HepG2 (cell line): Measurements from ENCODE around the gene FANCG. TPM values are rescaled to one million over a fixed set of nuclear protein-coding genes. Genes with fewer than 3 reads are reported as not detected.

Source experiments
- ARID2 ChIP-seq: sonication (generic); formaldehyde crosslinking; IDR thresholded peaks from 2 replicates; pipeline ENCODE4 v1.8.1; 2022; ENCODE audit warnings: mild to moderate bottlenecking, missing genetic modification reagents, borderline replicate concordance
- ARNTL ChIP-seq: sonication (generic); formaldehyde crosslinking; IDR thresholded peaks from 2 replicates; pipeline ENCODE4 v1.4.0; 2020; ENCODE audit warnings: mild to moderate bottlenecking, missing genetic modification reagents
- ELF1 ChIP-seq: sonication (generic); formaldehyde crosslinking; IDR thresholded peaks from 2 replicates; pipeline ENCODE4 v1.4.0; 2020; ENCODE audit warnings: missing genetic modification reagents
- FOXP1 ChIP-seq, 2 experiments: fragments of 450-650 bp in 1 of 2; IDR thresholded peaks; 2 replicates each; pipeline ENCODE4 v1.6.1; 2017 to 2018; ENCODE audit warnings: antibody characterized with exemption in 1 of 2
- HNF4A ChIP-seq: sonication (generic); formaldehyde crosslinking; IDR thresholded peaks from 2 replicates; pipeline ENCODE4 v1.4.0; 2020; ENCODE audit warnings: missing genetic modification reagents
- HNRNPK ChIP-seq: fragments of 200-400 bp; formaldehyde crosslinking; IDR thresholded peaks from 2 replicates; pipeline ENCODE4 v1.6.1; 2018; ENCODE audit warnings: low read length, low read depth, moderate library complexity, mild to moderate bottlenecking; ENCODE audit not compliant: poor library complexity, severe bottlenecking
- POGZ ChIP-seq: sonication (generic); formaldehyde crosslinking; IDR thresholded peaks from 2 replicates; pipeline ENCODE4 v1.4.0; 2020; ENCODE audit warnings: mild to moderate bottlenecking, missing genetic modification reagents
- RFX5 ChIP-seq: IDR thresholded peaks from 2 replicates; pipeline ENCODE4 v1.6.1; 2011; ENCODE audit warnings: low read depth, low read length, improper control_type of control experiment
- SIX4 ChIP-seq: sonication (generic); formaldehyde crosslinking; IDR thresholded peaks from 2 replicates; pipeline ENCODE4 v1.4.0; 2020; ENCODE audit warnings: missing genetic modification reagents
- SRSF1 ChIP-seq: fragments of 200-400 bp; formaldehyde crosslinking; optimal IDR thresholded peaks from 2 replicates; pipeline ENCODE3; 2017; ENCODE audit warnings: mild to moderate bottlenecking, low read depth, low read length, moderate library complexity
- SRY ChIP-seq: sonication (generic); formaldehyde crosslinking; IDR thresholded peaks from 2 replicates; pipeline ENCODE4 v1.8.0; 2022; ENCODE audit warnings: mild to moderate bottlenecking, missing genetic modification reagents
- ZFP82 ChIP-seq: sonication (generic); formaldehyde crosslinking; IDR thresholded peaks from 2 replicates; pipeline ENCODE4 v1.5.1; 2020; ENCODE audit warnings: mild to moderate bottlenecking, missing genetic modification reagents, borderline replicate concordance
- ZNF546 ChIP-seq: sonication (generic); formaldehyde crosslinking; conservative IDR thresholded peaks from 2 replicates; pipeline ENCODE4 v1.8.1; 2023; ENCODE audit warnings: mild to moderate bottlenecking, missing genetic modification reagents
- ZNF556 ChIP-seq: sonication (generic); formaldehyde crosslinking; IDR thresholded peaks from 2 replicates; pipeline ENCODE4 v1.4.0; 2020; ENCODE audit warnings: mild to moderate bottlenecking, missing genetic modification reagents, borderline replicate concordance
- ZNF558 ChIP-seq: sonication (generic); formaldehyde crosslinking; IDR thresholded peaks from 2 replicates; pipeline ENCODE4 v1.9.0; 2022; ENCODE audit warnings: mild to moderate bottlenecking, missing genetic modification reagents, borderline replicate concordance
- ZNF572 ChIP-seq: sonication (generic); formaldehyde crosslinking; IDR thresholded peaks from 2 replicates; pipeline ENCODE4 v1.5.1; 2020; ENCODE audit warnings: mild to moderate bottlenecking, missing genetic modification reagents
- ZNF616 ChIP-seq: sonication (generic); formaldehyde crosslinking; IDR thresholded peaks from 2 replicates; pipeline ENCODE4 v1.5.0; 2020; ENCODE audit warnings: low read depth, mild to moderate bottlenecking, missing genetic modification reagents
- ZNF672 ChIP-seq: sonication (generic); formaldehyde crosslinking; IDR thresholded peaks from 2 replicates; pipeline ENCODE4 v1.8.1; 2022; ENCODE audit warnings: missing genetic modification reagents
- ZNF773 ChIP-seq: sonication (generic); formaldehyde crosslinking; IDR thresholded peaks from 2 replicates; pipeline ENCODE4 v1.4.0; 2020; ENCODE audit warnings: missing genetic modification reagents, borderline replicate concordance
- polyA plus RNA-seq, 8 experiments: library from polyadenylated mRNA; depleted of rRNA in 3 of 8; stranded (reverse) in 7 of 8; unstranded in 1 of 8; fragments of >200 nt; fragmentation: Illumina TruSeq in 4 of 8; extraction: Trizol in 4 of 8; gene quantifications; 2 replicates each; pipeline versions ENCODE4 v1.2.1 to v1.2.3, GENCODE V29; 2011 to 2016; ENCODE audit warnings: low read depth in 4 of 8, missing spikeins in 1 of 8, mixed read lengths in 1 of 8; ENCODE audit not compliant: insufficient read depth in 1 of 8
- total RNA-seq, 5 experiments: library from RNA; depleted of rRNA; stranded (reverse); fragments of >200 nt; fragmentation: Illumina TruSeq; extraction: Trizol; gene quantifications; 2 replicates each; pipeline ENCODE4 v1.2.3, GENCODE V29; 2016; ENCODE audit warnings: low read depth in 1 of 5
- TF ChIP-seq, protein P1 (sequence below): sonication (generic); formaldehyde crosslinking; IDR thresholded peaks from 2 replicates; pipeline ENCODE4 v1.4.0; 2020; ENCODE audit warnings: low read depth, mild to moderate bottlenecking, missing genetic modification reagents
- TF ChIP-seq, protein P2 (sequence below): sonication (generic); formaldehyde crosslinking; IDR thresholded peaks from 2 replicates; pipeline ENCODE4 v1.8.0; 2022; ENCODE audit warnings: mild to moderate bottlenecking, missing genetic modification reagents
- TF ChIP-seq, protein P3 (sequence below): sonication (generic); formaldehyde crosslinking; IDR thresholded peaks from 2 replicates; pipeline ENCODE4 v1.5.0; 2020; ENCODE audit warnings: missing genetic modification reagents
- TF ChIP-seq, protein P4 (sequence below): sonication (generic); formaldehyde crosslinking; IDR thresholded peaks from 2 replicates; pipeline ENCODE4 v1.8.0; 2022; ENCODE audit warnings: missing genetic modification reagents, mild to moderate bottlenecking, inconsistent platforms, borderline replicate concordance
- TF ChIP-seq, protein P5 (sequence below): IDR thresholded peaks from 2 replicates; pipeline ENCODE4 v1.6.1; 2016; ENCODE audit warnings: mild to moderate bottlenecking, missing biosample characterization, missing genetic modification reagents
- TF ChIP-seq, protein P6 (sequence below): sonication (generic); formaldehyde crosslinking; IDR thresholded peaks from 2 replicates; pipeline ENCODE4 v1.5.0; 2020; ENCODE audit warnings: mild to moderate bottlenecking, low read depth, missing genetic modification reagents, borderline replicate concordance

Gene FANCG
- total and polyA plus RNA-seq, 2 of the 13 experiments (the other 11 are each of a cell fraction or from before 2014, with no cell fraction given): 14.4 to 45.1 TPM

DNA sequence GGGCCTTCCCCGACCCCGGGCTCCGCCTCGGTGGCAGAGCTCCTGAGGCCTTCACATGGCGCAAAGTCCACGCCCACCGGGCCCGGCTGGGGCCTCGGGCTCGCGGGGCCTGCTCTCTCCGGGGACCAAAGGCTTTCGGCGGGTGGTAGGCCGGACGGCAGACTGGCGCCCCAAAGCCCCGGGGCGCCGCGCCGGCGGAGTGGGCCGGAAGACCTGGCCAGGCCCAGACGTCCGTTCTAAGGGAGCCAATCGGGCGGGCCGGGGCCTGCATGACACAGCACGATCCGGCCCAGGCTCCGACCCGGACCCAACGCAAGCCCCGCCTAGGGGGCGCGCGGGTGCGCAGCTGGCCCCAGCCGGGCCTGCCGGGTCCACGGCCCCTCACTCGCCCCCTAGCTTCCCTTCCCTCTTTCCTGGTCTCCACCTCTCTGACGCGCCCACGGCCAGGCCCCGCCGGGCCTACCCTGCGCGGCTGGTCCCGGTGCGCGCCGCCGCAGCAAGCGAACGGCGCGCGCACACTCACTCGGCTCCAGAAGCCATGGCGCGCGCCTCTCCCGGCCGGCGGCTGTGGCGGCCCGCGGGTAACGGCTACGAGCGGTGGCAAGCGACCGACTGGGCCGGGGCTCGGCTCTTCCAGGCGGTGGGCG, 7.8 kb downstream of the FANCG start (continued):
- TF ChIP-seq ZFP82 (CRISPR knock-in tag): peak; percentile 92
- no peak for TF ChIP-seq FOXP1 (IDR thresholded peaks at IDR 0.05)
- TF ChIP-seq FOXP1 (CRISPR knock-in tag; IDR thresholded peaks at IDR 0.05): no peak
- TF ChIP-seq, protein P1, sequence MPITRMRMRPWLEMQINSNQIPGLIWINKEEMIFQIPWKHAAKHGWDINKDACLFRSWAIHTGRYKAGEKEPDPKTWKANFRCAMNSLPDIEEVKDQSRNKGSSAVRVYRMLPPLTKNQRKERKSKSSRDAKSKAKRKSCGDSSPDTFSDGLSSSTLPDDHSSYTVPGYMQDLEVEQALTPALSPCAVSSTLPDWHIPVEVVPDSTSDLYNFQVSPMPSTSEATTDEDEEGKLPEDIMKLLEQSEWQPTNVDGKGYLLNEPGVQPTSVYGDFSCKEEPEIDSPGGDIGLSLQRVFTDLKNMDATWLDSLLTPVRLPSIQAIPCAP (CRISPR knock-in tag): no peak
- TF ChIP-seq ZNF672 (CRISPR knock-in tag): no peak
- TF ChIP-seq, protein P2, sequence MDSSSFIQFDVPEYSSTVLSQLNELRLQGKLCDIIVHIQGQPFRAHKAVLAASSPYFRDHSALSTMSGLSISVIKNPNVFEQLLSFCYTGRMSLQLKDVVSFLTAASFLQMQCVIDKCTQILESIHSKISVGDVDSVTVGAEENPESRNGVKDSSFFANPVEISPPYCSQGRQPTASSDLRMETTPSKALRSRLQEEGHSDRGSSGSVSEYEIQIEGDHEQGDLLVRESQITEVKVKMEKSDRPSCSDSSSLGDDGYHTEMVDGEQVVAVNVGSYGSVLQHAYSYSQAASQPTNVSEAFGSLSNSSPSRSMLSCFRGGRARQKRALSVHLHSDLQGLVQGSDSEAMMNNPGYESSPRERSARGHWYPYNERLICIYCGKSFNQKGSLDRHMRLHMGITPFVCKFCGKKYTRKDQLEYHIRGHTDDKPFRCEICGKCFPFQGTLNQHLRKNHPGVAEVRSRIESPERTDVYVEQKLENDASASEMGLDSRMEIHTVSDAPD (CRISPR knock-in tag): no peak; the same call in 1 of the 2 replicates
- no peak; the same call in 1 of the 2 replicates for TF ChIP-seq ZNF558
- TF ChIP-seq ELF1 (CRISPR knock-in tag): peak; percentile 27; the same call in 1 of the 2 replicates
- TF ChIP-seq ZNF556: 0 out of 2 replicates have a peak, but pooled peaks have one; percentile 84
- no peak for TF ChIP-seq ZNF572 (CRISPR knock-in tag)
- peak; percentile 95 for TF ChIP-seq HNRNPK
- TF ChIP-seq, protein P3, sequence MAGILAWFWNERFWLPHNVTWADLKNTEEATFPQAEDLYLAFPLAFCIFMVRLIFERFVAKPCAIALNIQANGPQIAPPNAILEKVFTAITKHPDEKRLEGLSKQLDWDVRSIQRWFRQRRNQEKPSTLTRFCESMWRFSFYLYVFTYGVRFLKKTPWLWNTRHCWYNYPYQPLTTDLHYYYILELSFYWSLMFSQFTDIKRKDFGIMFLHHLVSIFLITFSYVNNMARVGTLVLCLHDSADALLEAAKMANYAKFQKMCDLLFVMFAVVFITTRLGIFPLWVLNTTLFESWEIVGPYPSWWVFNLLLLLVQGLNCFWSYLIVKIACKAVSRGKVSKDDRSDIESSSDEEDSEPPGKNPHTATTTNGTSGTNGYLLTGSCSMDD (CRISPR knock-in tag): no peak
- TF ChIP-seq ARID2 (CRISPR knock-in tag): peak; percentile 57; the same call in 1 of the 2 replicates
- TF ChIP-seq ARNTL (CRISPR knock-in tag): 0 out of 2 replicates have a peak, but pooled peaks have one; percentile 24
- no peak for TF ChIP-seq ZNF773 (CRISPR knock-in tag)
- peak; percentile 56; the same call in 1 of the 2 replicates for TF ChIP-seq HNF4A (CRISPR knock-in tag)
- TF ChIP-seq SRSF1: no peak
- TF ChIP-seq POGZ (CRISPR knock-in tag): no peak
- TF ChIP-seq, protein P4, sequence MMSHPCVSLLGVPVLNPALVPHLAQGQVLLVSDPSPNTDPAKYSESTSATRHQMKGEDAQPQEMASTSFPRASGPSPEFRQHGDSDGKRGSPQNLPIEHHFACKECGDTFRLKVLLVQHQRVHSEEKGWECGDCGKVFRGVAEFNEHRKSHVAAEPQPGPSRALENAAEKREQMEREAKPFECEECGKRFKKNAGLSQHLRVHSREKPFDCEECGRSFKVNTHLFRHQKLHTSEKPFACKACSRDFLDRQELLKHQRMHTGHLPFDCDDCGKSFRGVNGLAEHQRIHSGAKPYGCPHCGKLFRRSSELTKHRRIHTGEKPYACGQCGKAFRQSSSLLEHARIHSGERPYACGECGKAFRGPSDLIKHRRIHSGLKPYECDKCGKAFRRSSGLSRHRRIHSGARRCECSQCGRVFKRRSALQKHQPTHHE (CRISPR knock-in tag): peak; percentile 21; the same call in 1 of the 2 replicates
- peak; percentile 55; the same call in 1 of the 2 replicates for TF ChIP-seq RFX5
- no peak for TF ChIP-seq ZNF616 (CRISPR knock-in tag)
- peak; percentile 38 for TF ChIP-seq SRY
- TF ChIP-seq, protein P5, sequence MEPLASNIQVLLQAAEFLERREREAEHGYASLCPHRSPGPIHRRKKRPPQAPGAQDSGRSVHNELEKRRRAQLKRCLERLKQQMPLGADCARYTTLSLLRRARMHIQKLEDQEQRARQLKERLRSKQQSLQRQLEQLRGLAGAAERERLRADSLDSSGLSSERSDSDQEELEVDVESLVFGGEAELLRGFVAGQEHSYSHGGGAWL (CRISPR knock-in tag): 0 out of 2 replicates have a peak, but pooled peaks have one; percentile 47
- no peak for TF ChIP-seq SIX4 (CRISPR knock-in tag)
- TF ChIP-seq, protein P6, sequence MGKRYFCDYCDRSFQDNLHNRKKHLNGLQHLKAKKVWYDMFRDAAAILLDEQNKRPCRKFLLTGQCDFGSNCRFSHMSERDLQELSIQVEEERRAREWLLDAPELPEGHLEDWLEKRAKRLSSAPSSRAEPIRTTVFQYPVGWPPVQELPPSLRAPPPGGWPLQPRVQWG: no peak
- no peak for TF ChIP-seq ZNF546 (CRISPR knock-in tag)
